Measurements from ENCODE around the gene ZIC2.

- TF ChIP-seq CTCF (IDR thresholded peaks at IDR 0.05; ENCODE audit: low read depth, low read length) (no peak), EZH2phosphoT487 (IDR thresholded peaks at IDR 0.05; ENCODE audit: low read depth) (no peak)
Observed at GRCh38 chr13:99973808-99974185, 7.8 kb upstream of the ZIC2 start.

Data from OCI-LY3 (cell line).